ENCODE data around the gene EXD3. TPM values are rescaled to one million over a fixed set of nuclear protein-coding genes. Genes with fewer than 3 reads are reported as not detected.
"Not testable (repeated sequence)": the region's sequence is repeated elsewhere in the genome, so short reads cannot be mapped to it uniquely, and the experiment has no call there.

EXD3 gene
- total RNA-seq, 5 donors from 2014 or later (not counting 1 experiment from before 2014, with no cell fraction given): 18.5 to 43.8 (median 38.0) TPM

GRCh38 chr9:137342482-137342881 lies 80.5 kb downstream of the EXD3 start:
- no peak overlapping the region for H3K27ac Mint-ChIP-seq
- H3K27me3 ChIP-seq (replicated peaks in 1 of 2; ENCODE audit: control insufficient read depth in 2 of 2, extremely low read depth in 1 of 2, insufficient read depth in 2 of 2, low read length in 1 of 2): no peaks in the 10 kb centered on the region
- H3K4me3 Mint-ChIP-seq: no peak overlapping the region
- peaks cover 0 to 5% (median 4%) of the 10 kb centered on the region in 3 donors for H3K4me1 Mint-ChIP-seq
- H3K27me3 Mint-ChIP-seq: no peaks in the 10 kb centered on the region
- 85% methylated on average over 4 of the region's 7 CpGs for WGBS (ENCODE audit: insufficient coverage)
- DNase-seq (no peak), ATAC-seq (replicated peaks in 1 of 4) (no peak)
- H3K36me3 ChIP-seq (ENCODE audit: control insufficient read depth in 2 of 2, extremely low read depth in 1 of 2, insufficient read depth in 1 of 2, low read length in 1 of 2): no peaks in the 10 kb centered on the region
- H3K36me3 Mint-ChIP-seq: peaks cover 18% of the 10 kb centered on the region
- no peak overlapping the region for H3K4me3 ChIP-seq (ENCODE audit: control insufficient read depth in 1 of 2, extremely low read depth in 1 of 2, low read length in 1 of 2)
- H3K9me3 Mint-ChIP-seq: no peaks in the 10 kb centered on the region
- ChIA-PET POLR2A (no interaction called here), CTCF (no interaction called here)
- H3K4me1 ChIP-seq (ENCODE audit: control insufficient read depth in 1 of 2, extremely low read depth in 1 of 2, insufficient read depth in 2 of 2, low read length in 2 of 2): no peaks in the 10 kb centered on the region
- H3K9me3 ChIP-seq: no peaks in the 10 kb centered on the region
- no peak overlapping the region for H3K27ac ChIP-seq (ENCODE audit: low read length)

- DNase-seq: no peak
- Mint-ChIP-seq H3K27ac (no peak overlapping the region), H3K27me3 (no peaks in the 10 kb centered on the region), H3K36me3 (peaks cover 6% of the 10 kb centered on the region), H3K4me1 (peaks cover 0 to 5% (median 4%) of the 10 kb centered on the region in 3 donors), H3K9me3 (peaks cover 3 to 7% (median 4%) of the 10 kb centered on the region in 3 donors), H3K4me3 (no peak overlapping the region)
- Histone ChIP-seq H3K36me3 (ENCODE audit: control insufficient read depth in 2 of 2, extremely low read depth in 1 of 2, insufficient read depth in 1 of 2, low read length in 1 of 2) (no peaks in the 10 kb centered on the region), H3K4me3 (ENCODE audit: control insufficient read depth in 1 of 2, extremely low read depth in 1 of 2, low read length in 1 of 2) (no peak overlapping the region), H3K27ac (ENCODE audit: low read length) (no peak overlapping the region), H3K4me1 (ENCODE audit: control insufficient read depth in 1 of 2, extremely low read depth in 1 of 2, insufficient read depth in 2 of 2, low read length in 2 of 2) (no peaks in the 10 kb centered on the region), H3K9me3 (no peaks in the 10 kb centered on the region), H3K27me3 (replicated peaks in 1 of 2; ENCODE audit: control insufficient read depth in 2 of 2, extremely low read depth in 1 of 2, insufficient read depth in 2 of 2, low read length in 1 of 2) (no peaks in the 10 kb centered on the region)
- WGBS (ENCODE audit: insufficient coverage): no CpG with 5 or more reads among the region's 6 CpGs
- CTCF ChIA-PET: no interaction called here
- POLR2A ChIA-PET: no interaction called here
- ATAC-seq (replicated peaks in 1 of 4): no peak
Measured at GRCh38 chr9:137341227-137341626, 81.7 kb downstream of the EXD3 start.

GRCh38 chr9:137339908-137340462 lies 83.0 kb downstream of the EXD3 start:
- H3K4me3 ChIP-seq (ENCODE audit: control insufficient read depth in 1 of 2, extremely low read depth in 1 of 2, low read length in 1 of 2); ATAC-seq (replicated peaks in 1 of 4); CTCF ChIA-PET; H3K27ac Mint-ChIP-seq; H3K4me3 Mint-ChIP-seq; H3K27me3 Mint-ChIP-seq; POLR2A ChIA-PET; H3K27ac ChIP-seq (ENCODE audit: low read length); H3K9me3 ChIP-seq; H3K9me3 Mint-ChIP-seq; H3K4me1 ChIP-seq (ENCODE audit: control insufficient read depth in 1 of 2, extremely low read depth in 1 of 2, insufficient read depth in 2 of 2, low read length in 2 of 2); DNase-seq; H3K36me3 ChIP-seq (ENCODE audit: control insufficient read depth in 2 of 2, extremely low read depth in 1 of 2, insufficient read depth in 1 of 2, low read length in 1 of 2); H3K27me3 ChIP-seq (replicated peaks in 1 of 2; ENCODE audit: control insufficient read depth in 2 of 2, extremely low read depth in 1 of 2, insufficient read depth in 2 of 2, low read length in 1 of 2); H3K4me1 Mint-ChIP-seq: not testable (repeated sequence)
- no CpG with 5 or more reads among the region's 12 CpGs for WGBS (ENCODE audit: insufficient coverage)
- H3K36me3 Mint-ChIP-seq: peaks cover 13% of the 10 kb centered on the region

- Mint-ChIP-seq H3K4me3 (no peak overlapping the region), H3K4me1 (peaks cover 0 to 5% (median 4%) of the 10 kb centered on the region in 3 donors), H3K9me3 (peaks cover 3 to 7% (median 4%) of the 10 kb centered on the region in 3 donors), H3K27me3 (no peaks in the 10 kb centered on the region), H3K27ac (no peak overlapping the region), H3K36me3 (peaks cover 13% of the 10 kb centered on the region)
- Histone ChIP-seq H3K27ac (ENCODE audit: low read length) (no peak overlapping the region), H3K4me1 (ENCODE audit: control insufficient read depth in 1 of 2, extremely low read depth in 1 of 2, insufficient read depth in 2 of 2, low read length in 2 of 2) (no peaks in the 10 kb centered on the region), H3K27me3 (replicated peaks in 1 of 2; ENCODE audit: control insufficient read depth in 2 of 2, extremely low read depth in 1 of 2, insufficient read depth in 2 of 2, low read length in 1 of 2) (no peaks in the 10 kb centered on the region), H3K9me3 (no peaks in the 10 kb centered on the region), H3K4me3 (ENCODE audit: control insufficient read depth in 1 of 2, extremely low read depth in 1 of 2, low read length in 1 of 2) (no peak overlapping the region), H3K36me3 (ENCODE audit: control insufficient read depth in 2 of 2, extremely low read depth in 1 of 2, insufficient read depth in 1 of 2, low read length in 1 of 2) (no peaks in the 10 kb centered on the region)
- POLR2A ChIA-PET: no interaction called here
- ATAC-seq (replicated peaks in 1 of 4) (no peak), DNase-seq (no peak)
- CTCF ChIA-PET: interaction anchor here in 1 of 2 donors (1.1 kb wide), 1 partner anchor 103 kb away, joined by 3 read pairs; no protein-coding TSS in a partner anchor
- WGBS (ENCODE audit: insufficient coverage): 72% methylated on average over 2 of the region's 7 CpGs
Measured at GRCh38 chr9:137339045-137339907, 83.7 kb downstream of the EXD3 start.

GRCh38 chr9:137336735-137337134 lies 86.2 kb downstream of the EXD3 start:
- Histone ChIP-seq H3K4me1 (ENCODE audit: control insufficient read depth in 1 of 2, extremely low read depth in 1 of 2, insufficient read depth in 2 of 2, low read length in 2 of 2) (no peaks in the 10 kb centered on the region), H3K36me3 (ENCODE audit: control insufficient read depth in 2 of 2, extremely low read depth in 1 of 2, insufficient read depth in 1 of 2, low read length in 1 of 2) (no peaks in the 10 kb centered on the region), H3K9me3 (no peaks in the 10 kb centered on the region), H3K27ac (ENCODE audit: low read length) (no peak overlapping the region), H3K4me3 (ENCODE audit: control insufficient read depth in 1 of 2, extremely low read depth in 1 of 2, low read length in 1 of 2) (no peak overlapping the region), H3K27me3 (replicated peaks in 1 of 2; ENCODE audit: control insufficient read depth in 2 of 2, extremely low read depth in 1 of 2, insufficient read depth in 2 of 2, low read length in 1 of 2) (no peaks in the 10 kb centered on the region)
- ChIA-PET POLR2A (no interaction called here), CTCF (no interaction called here)
- Mint-ChIP-seq H3K36me3 (peaks cover 12% of the 10 kb centered on the region), H3K4me1 (peaks cover 0 to 5% (median 4%) of the 10 kb centered on the region in 3 donors), H3K9me3 (peaks cover 3 to 7% (median 4%) of the 10 kb centered on the region in 3 donors), H3K27ac (no peak overlapping the region), H3K27me3 (no peaks in the 10 kb centered on the region), H3K4me3 (no peak overlapping the region)
- DNase-seq (no peak), ATAC-seq (replicated peaks in 1 of 4) (no peak)
- no CpG with 5 or more reads among the region's 2 CpGs for WGBS (ENCODE audit: insufficient coverage)

- Mint-ChIP-seq H3K27me3 (no peaks in the 10 kb centered on the region), H3K9me3 (peaks cover 3 to 9% (median 4%) of the 10 kb centered on the region in 3 donors), H3K36me3 (peaks cover 9% of the 10 kb centered on the region)
Measured at GRCh38 chr9:137333016-137333671, 89.8 kb downstream of the EXD3 start.

More at GRCh38 chr9:137333016-137333671, 89.8 kb downstream of the EXD3 start:
- no peaks in the 10 kb centered on the region for H3K4me1 Mint-ChIP-seq
- no peak overlapping the region for H3K4me3 Mint-ChIP-seq
- WGBS (ENCODE audit: insufficient coverage): 77% methylated on average over 16 of the region's 21 CpGs
- no peak overlapping the region for H3K4me3 ChIP-seq (ENCODE audit: control insufficient read depth in 1 of 2, extremely low read depth in 1 of 2, low read length in 1 of 2)
- POLR2A ChIA-PET: no interaction called here
- H3K27me3 ChIP-seq (replicated peaks in 1 of 2; ENCODE audit: control insufficient read depth in 2 of 2, extremely low read depth in 1 of 2, insufficient read depth in 2 of 2, low read length in 1 of 2): no peaks in the 10 kb centered on the region
- H3K4me1 ChIP-seq (ENCODE audit: control insufficient read depth in 1 of 2, extremely low read depth in 1 of 2, insufficient read depth in 2 of 2, low read length in 2 of 2): no peaks in the 10 kb centered on the region
- H3K27ac ChIP-seq (ENCODE audit: low read length): no peak overlapping the region
- ATAC-seq (replicated peaks in 1 of 4) (no peak), DNase-seq (no peak)
- H3K9me3 ChIP-seq: no peaks in the 10 kb centered on the region
- no peak overlapping the region for H3K27ac Mint-ChIP-seq
- CTCF ChIA-PET: no interaction called here
- H3K36me3 ChIP-seq (ENCODE audit: control insufficient read depth in 2 of 2, extremely low read depth in 1 of 2, insufficient read depth in 1 of 2, low read length in 1 of 2): no peaks in the 10 kb centered on the region
